HL-60 (cell line): ENCODE measurements around the gene LHX4.

Source experiments
- DNase-seq, 2 experiments: peaks; one replicate each; pipeline ENCODE4 v3.0.0-alpha.2; 2010 to 2020; ENCODE audit warnings: low read depth in 1 of 2, low spot score in 1 of 2
- H3K27ac ChIP-seq: fragments of 250-450 bp; sonication (Bioruptor Pico); replicated peaks from 2 replicates; pipeline ENCODE4 v1.5.1; 2020; ENCODE audit warnings: mild to moderate bottlenecking, moderate library complexity
- H3K27me3 ChIP-seq: fragments of 250-450 bp; sonication (Bioruptor Pico); 2 replicates; pipeline ENCODE4 v1.5.1; 2021; ENCODE audit warnings: mild to moderate bottlenecking, moderate library complexity; ENCODE audit not compliant: insufficient read depth, poor library complexity, severe bottlenecking
- H3K4me3 ChIP-seq: replicated peaks from 2 replicates; pipeline ENCODE4 v1.5.1; 2011; ENCODE audit warnings: mild to moderate bottlenecking, control low read depth, low read length; ENCODE audit not compliant: insufficient read depth
- GABPA ChIP-seq: IDR thresholded peaks from 2 replicates; pipeline ENCODE4 v1.6.1; 2012; ENCODE audit warnings: low read depth
- POLR2AphosphoS5 ChIP-seq: IDR thresholded peaks from 2 replicates; pipeline ENCODE4 v1.6.1; 2012; ENCODE audit warnings: low read depth
- SPI1 ChIP-seq: IDR thresholded peaks from 2 replicates; pipeline ENCODE4 v1.6.1; 2012; ENCODE audit warnings: low read depth, mild to moderate bottlenecking, borderline replicate concordance
- TF ChIP-seq, protein P1 (sequence below): IDR thresholded peaks from one replicate; pipeline ENCODE4 v1.5.1; 2011; ENCODE audit warnings: low read length, control low read depth, inconsistent platforms; ENCODE audit not compliant: insufficient read depth
- TF ChIP-seq, protein P2 (sequence below): IDR thresholded peaks from 2 replicates; pipeline ENCODE4 v1.6.1; 2012; ENCODE audit warnings: low read depth; ENCODE audit not compliant: insufficient replicate concordance

The LHX4 gene

DNA sequence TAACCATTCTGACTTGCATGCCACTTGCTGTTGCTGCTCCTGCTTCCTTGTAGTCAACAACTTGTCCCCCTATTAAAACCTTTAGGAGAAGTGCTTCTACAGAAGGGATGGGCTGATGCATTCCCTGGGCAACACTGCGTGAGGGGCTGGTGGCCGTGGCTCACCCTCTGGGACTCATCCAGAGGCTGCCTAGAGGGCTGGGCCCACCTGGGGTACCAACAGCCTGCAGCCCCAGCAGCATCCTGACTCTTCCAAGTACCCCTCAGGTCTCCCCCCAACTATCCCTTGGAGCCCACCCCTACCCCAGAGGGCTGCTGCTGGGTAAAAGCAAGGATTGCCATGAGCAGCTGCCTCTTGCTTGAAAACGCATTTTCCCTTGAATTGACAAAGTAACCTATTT lies 34.7 kb upstream of the LHX4 start:
- Histone ChIP-seq H3K27ac (no peak overlapping the region), H3K4me3 (no peak overlapping the region), H3K27me3 (no peaks in the 10 kb centered on the region)
- DNase-seq, result no peak
- TF ChIP-seq GABPA, result no peak
- TF ChIP-seq, protein P1, sequence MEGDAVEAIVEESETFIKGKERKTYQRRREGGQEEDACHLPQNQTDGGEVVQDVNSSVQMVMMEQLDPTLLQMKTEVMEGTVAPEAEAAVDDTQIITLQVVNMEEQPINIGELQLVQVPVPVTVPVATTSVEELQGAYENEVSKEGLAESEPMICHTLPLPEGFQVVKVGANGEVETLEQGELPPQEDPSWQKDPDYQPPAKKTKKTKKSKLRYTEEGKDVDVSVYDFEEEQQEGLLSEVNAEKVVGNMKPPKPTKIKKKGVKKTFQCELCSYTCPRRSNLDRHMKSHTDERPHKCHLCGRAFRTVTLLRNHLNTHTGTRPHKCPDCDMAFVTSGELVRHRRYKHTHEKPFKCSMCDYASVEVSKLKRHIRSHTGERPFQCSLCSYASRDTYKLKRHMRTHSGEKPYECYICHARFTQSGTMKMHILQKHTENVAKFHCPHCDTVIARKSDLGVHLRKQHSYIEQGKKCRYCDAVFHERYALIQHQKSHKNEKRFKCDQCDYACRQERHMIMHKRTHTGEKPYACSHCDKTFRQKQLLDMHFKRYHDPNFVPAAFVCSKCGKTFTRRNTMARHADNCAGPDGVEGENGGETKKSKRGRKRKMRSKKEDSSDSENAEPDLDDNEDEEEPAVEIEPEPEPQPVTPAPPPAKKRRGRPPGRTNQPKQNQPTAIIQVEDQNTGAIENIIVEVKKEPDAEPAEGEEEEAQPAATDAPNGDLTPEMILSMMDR, result no peak
- TF ChIP-seq, protein P2, sequence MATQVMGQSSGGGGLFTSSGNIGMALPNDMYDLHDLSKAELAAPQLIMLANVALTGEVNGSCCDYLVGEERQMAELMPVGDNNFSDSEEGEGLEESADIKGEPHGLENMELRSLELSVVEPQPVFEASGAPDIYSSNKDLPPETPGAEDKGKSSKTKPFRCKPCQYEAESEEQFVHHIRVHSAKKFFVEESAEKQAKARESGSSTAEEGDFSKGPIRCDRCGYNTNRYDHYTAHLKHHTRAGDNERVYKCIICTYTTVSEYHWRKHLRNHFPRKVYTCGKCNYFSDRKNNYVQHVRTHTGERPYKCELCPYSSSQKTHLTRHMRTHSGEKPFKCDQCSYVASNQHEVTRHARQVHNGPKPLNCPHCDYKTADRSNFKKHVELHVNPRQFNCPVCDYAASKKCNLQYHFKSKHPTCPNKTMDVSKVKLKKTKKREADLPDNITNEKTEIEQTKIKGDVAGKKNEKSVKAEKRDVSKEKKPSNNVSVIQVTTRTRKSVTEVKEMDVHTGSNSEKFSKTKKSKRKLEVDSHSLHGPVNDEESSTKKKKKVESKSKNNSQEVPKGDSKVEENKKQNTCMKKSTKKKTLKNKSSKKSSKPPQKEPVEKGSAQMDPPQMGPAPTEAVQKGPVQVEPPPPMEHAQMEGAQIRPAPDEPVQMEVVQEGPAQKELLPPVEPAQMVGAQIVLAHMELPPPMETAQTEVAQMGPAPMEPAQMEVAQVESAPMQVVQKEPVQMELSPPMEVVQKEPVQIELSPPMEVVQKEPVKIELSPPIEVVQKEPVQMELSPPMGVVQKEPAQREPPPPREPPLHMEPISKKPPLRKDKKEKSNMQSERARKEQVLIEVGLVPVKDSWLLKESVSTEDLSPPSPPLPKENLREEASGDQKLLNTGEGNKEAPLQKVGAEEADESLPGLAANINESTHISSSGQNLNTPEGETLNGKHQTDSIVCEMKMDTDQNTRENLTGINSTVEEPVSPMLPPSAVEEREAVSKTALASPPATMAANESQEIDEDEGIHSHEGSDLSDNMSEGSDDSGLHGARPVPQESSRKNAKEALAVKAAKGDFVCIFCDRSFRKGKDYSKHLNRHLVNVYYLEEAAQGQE, result no peak
- no peak for TF ChIP-seq POLR2AphosphoS5
- no peak for TF ChIP-seq SPI1

- Histone ChIP-seq H3K27ac (no peak overlapping the region), H3K27me3 (no peaks in the 10 kb centered on the region), H3K4me3 (no peak overlapping the region)
- TF ChIP-seq POLR2AphosphoS5 (no peak), GABPA (no peak), SPI1 (no peak)
- TF ChIP-seq, protein P2, result no peak
- TF ChIP-seq, protein P1, result no peak
- DNase-seq, result no peak
Measured at GRCh38 chr1:180195916-180196315, 34.1 kb upstream of the LHX4 start.

- H3K4me3 ChIP-seq, result no peak overlapping the region
- no peak for DNase-seq
- H3K27ac ChIP-seq, result no peak overlapping the region
- no peaks in the 10 kb centered on the region for H3K27me3 ChIP-seq
- TF ChIP-seq GABPA, result no peak
- TF ChIP-seq, protein P2, result no peak
- no peak for TF ChIP-seq SPI1
- TF ChIP-seq, protein P1, result no peak
Measured at GRCh38 chr1:180196436-180197003, 33.5 kb upstream of the LHX4 start.
